SK-N-MC (cell line): ENCODE measurements around the gene GRIA4.

Source experiments
- EZH2 ChIP-seq: fragments of 200-600 bp; sonication (generic); IDR thresholded peaks from one replicate; pipeline ENCODE4 v1.6.1; 2017; ENCODE audit warnings: antibody characterized with exemption
- POLR2AphosphoS5 ChIP-seq: IDR thresholded peaks from 2 replicates; pipeline ENCODE4 v1.6.1; 2012; ENCODE audit warnings: mild to moderate bottlenecking, low read depth, low read length, borderline replicate concordance

- TF ChIP-seq POLR2AphosphoS5: no peak
- TF ChIP-seq EZH2: no peak
These were observed 300.3 kb downstream of the GRIA4 start for GRCh38 chr11:105910095-105910715.
